Prostate gland (tissue), 2 donors: ENCODE results near the gene HOXA10. TPM values are rescaled to one million over a fixed set of nuclear protein-coding genes. Genes with fewer than 3 reads are reported as not detected.

ENCODE experiments used
- DNase-seq: peaks from one replicate; pipeline ENCODE4 v3.0.0-alpha.2; 2019; ENCODE audit warnings: low spot score
- H3K27ac ChIP-seq, 2 donors: fragments of 200-600 bp; sonication (generic); 2 replicates each; pipeline ENCODE4 v1.5.1; 2017 to 2019
- H3K27me3 ChIP-seq: fragments of 200-600 bp; sonication (generic); replicated peaks from 2 replicates; pipeline ENCODE4 v1.5.1; 2019; ENCODE audit not compliant: insufficient read depth
- H3K36me3 ChIP-seq, 2 donors: fragments of 200-600 bp; sonication (generic); 1 replicate in 1 of 2; 2 replicates in 1 of 2; pipeline versions ENCODE4 v1.5.1 to v1.8.1; 2017 to 2019
- H3K4me1 ChIP-seq: fragments of 200-600 bp; sonication (generic); replicated peaks from 2 replicates; pipeline ENCODE4 v1.5.1; 2019
- H3K4me3 ChIP-seq, 2 donors: fragments of 200-600 bp; sonication (generic); 2 replicates each; pipeline ENCODE4 v1.5.1; 2017 to 2019
- H3K9me3 ChIP-seq: fragments of 200-600 bp; sonication (generic); 2 replicates; pipeline ENCODE4 v1.5.1; 2017
- POLR2A ChIP-seq: fragments of 450-650 bp; IDR thresholded peaks from one replicate; pipeline ENCODE4 v1.6.1; 2016; ENCODE audit warnings: antibody characterized with exemption, mild to moderate bottlenecking
- POLR2AphosphoS5 ChIP-seq: sonication (generic); formaldehyde crosslinking; IDR thresholded peaks from one replicate; pipeline ENCODE4 v1.6.1; 2017; ENCODE audit warnings: antibody characterized with exemption
- WGBS: methylation state at CpG from one replicate; pipeline ENCODE4 v1.1.5; 2018; 5-methylcytosine and 5-hydroxymethylcytosine counted together
- intact Hi-C: fragments of 100-400 bp; cut with DNase I; formaldehyde crosslinking; loops from one replicate; pipeline ENCODE4 v1.14.2; 2022
- total RNA-seq, 2 donors: library from RNA; depleted of rRNA; stranded (reverse); fragments of >200 nt; gene quantifications; one replicate each; pipeline ENCODE4 v1.1.0, GENCODE V29; 2016
- TF ChIP-seq, protein P1 (sequence below), 4 experiments: fragments of 200-600 bp in 2 of 4; fragments of 450-650 bp in 2 of 4; sonication (generic) in 2 of 4; IDR thresholded peaks; 1 replicate in 3 of 4; 2 replicates in 1 of 4; pipeline ENCODE4 v1.5.1; 2016 to 2019; ENCODE audit warnings: antibody characterized with exemption in 4 of 4, mild to moderate bottlenecking in 2 of 4, moderate library complexity in 2 of 4

The HOXA10 gene
- total RNA-seq, 2 donors from 2014 or later, result 25.8 to 65.6 TPM

DNA sequence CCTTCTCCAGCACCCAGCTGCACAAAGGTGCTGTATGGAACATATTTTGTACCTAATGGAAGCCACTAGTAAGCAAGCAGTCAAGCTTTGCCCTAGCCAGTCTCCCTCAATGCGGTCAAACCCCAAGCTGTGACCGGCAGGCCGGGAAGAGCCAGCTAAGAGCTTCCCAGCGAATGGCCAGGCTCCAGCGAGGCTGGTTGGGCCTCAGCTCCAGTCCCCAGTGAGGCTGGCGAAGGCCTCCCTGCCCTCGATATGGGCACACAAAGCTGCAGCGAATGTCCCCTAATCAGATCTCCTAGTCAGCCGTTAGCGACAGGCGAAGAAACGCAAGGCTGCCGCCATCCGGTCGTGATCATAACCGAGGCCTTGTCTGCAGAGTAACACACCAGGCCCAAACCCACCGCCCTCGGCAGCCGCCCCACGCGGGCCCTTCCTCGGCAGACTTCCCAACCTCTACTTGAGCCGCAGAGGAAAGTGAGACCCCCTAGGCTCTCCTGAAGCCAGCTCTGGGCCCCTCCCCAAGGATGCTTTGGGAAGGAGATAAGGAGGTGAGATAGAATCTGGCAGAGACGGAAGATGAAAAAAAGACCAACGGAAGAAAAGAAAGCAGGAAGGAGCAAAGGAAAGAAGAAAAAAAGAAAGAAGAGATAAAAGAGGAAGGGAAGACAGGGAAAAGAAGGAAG is 5.7 kb downstream of the HOXA10 start:
- peak; percentile 79 for DNase-seq
- no peaks in the 10 kb centered on the region for H3K27me3 ChIP-seq
- H3K4me1 ChIP-seq, result no peaks in the 10 kb centered on the region
- intact Hi-C loops, result loop anchor here (5.0 kb wide), 1 partner anchor 966 kb away; the partner anchor contains the start of genes CBX3 and HNRNPA2B1
- H3K4me3 ChIP-seq, result peak overlapping the region; percentile 61 to 80
- no peaks in the 10 kb centered on the region for H3K36me3 ChIP-seq
- no peaks in the 10 kb centered on the region for H3K9me3 ChIP-seq
- H3K27ac ChIP-seq, result peak overlapping the region; percentile 96
- no peak for TF ChIP-seq POLR2AphosphoS5
- TF ChIP-seq POLR2A, result peak; percentile 34
- WGBS, result 7% methylated on average over 25 of the region's 25 CpGs

DNA sequence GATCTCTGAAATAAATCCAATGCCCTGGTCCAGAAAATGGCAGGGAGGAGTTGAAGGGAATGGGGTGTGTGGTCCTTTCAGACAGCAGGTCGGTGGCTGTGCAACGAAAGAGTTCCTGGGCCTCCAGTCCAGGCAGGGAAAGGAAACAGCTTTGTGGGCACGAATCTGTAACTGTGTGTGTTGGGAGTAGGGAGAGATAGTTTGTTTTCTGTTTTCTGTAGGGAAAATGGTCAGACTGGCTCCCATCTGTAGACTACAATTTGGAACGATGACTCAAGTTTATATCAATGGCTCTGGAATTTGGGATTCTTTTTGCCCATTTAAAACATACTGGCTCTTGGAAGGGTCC is 6.2 kb downstream of the HOXA10 start:
- no peaks in the 10 kb centered on the region for H3K9me3 ChIP-seq
- H3K4me3 ChIP-seq, result peak overlapping the region; percentile 61 to 80
- intact Hi-C loops, result loop anchor here (5.0 kb wide), 1 partner anchor 966 kb away; the partner anchor contains the start of genes CBX3 and HNRNPA2B1
- H3K27me3 ChIP-seq, result no peaks in the 10 kb centered on the region
- no peaks in the 10 kb centered on the region for H3K36me3 ChIP-seq
- TF ChIP-seq POLR2A (no peak), POLR2AphosphoS5 (no peak)
- TF ChIP-seq, protein P1, sequence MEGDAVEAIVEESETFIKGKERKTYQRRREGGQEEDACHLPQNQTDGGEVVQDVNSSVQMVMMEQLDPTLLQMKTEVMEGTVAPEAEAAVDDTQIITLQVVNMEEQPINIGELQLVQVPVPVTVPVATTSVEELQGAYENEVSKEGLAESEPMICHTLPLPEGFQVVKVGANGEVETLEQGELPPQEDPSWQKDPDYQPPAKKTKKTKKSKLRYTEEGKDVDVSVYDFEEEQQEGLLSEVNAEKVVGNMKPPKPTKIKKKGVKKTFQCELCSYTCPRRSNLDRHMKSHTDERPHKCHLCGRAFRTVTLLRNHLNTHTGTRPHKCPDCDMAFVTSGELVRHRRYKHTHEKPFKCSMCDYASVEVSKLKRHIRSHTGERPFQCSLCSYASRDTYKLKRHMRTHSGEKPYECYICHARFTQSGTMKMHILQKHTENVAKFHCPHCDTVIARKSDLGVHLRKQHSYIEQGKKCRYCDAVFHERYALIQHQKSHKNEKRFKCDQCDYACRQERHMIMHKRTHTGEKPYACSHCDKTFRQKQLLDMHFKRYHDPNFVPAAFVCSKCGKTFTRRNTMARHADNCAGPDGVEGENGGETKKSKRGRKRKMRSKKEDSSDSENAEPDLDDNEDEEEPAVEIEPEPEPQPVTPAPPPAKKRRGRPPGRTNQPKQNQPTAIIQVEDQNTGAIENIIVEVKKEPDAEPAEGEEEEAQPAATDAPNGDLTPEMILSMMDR (IDR thresholded peaks at IDR 0.05), result no peak
- peak overlapping the region; percentile 96 for H3K27ac ChIP-seq
- H3K4me1 ChIP-seq, result no peaks in the 10 kb centered on the region
- no peak for DNase-seq
- 11% methylated on average over 4 of the region's 4 CpGs for WGBS

DNA sequence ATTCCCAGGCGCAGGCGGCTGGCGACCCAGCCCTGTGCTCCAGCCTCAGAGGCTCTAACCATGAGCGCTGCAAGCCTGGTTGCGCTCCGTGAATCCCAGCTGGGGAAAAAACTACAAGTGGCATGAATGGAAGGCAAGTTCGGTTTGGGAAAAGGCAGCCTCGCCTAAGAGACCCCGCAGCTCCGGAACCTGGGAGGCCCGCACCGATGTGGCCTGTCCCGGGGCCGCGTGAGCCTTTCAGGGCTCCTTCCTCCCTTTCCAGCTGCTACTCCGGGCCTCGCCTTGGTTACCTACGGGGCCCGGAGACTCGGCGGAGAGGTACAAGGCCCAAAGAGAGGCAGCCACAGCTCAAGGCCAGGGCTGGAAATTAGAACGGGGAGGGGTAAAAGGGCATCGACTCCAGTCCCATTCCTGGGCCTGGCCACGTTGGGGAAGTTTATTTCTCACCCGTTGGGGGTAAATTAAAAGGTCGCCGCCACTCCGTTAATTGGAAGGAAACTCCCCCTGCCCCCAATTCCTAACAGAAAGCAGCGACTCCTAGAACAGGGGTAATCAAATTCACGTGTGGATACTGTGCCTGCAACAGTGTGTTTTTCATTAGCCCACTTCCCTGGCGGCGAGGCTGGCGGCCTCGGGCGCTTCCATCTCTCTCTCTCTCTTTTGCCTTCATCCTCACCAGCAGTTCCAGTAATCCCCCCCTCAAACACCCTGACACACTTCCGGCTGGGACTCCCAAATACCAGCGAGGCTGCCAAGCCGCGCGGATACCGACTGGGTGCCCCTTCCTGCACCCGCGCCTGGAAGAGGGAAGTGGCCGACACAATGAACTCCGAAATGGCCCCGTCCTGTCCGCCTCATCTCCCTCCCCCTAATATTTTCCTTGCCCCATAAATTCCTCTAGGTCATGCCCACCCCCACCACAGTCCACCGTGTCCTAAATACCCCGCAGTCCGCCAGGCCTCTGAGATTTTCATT is 7.3 kb downstream of the HOXA10 start:
- intact Hi-C loops, result loop anchor here (5.0 kb wide), 1 partner anchor 965 kb away; the partner anchor contains the start of genes CBX3 and HNRNPA2B1
- H3K4me1 ChIP-seq, result no peaks in the 10 kb centered on the region
- peak overlapping the region; percentile 61 to 80 for H3K4me3 ChIP-seq
- no peaks in the 10 kb centered on the region for H3K36me3 ChIP-seq
- peak; percentile 11 for TF ChIP-seq POLR2A
- TF ChIP-seq, protein P1 (IDR thresholded peaks at IDR 0.05), result no peak
- peak; percentile 9 for TF ChIP-seq POLR2AphosphoS5
- WGBS, result 5% methylated on average over 50 of the region's 50 CpGs
- DNase-seq, result peak; percentile 59
- peak overlapping the region; percentile 96 for H3K27ac ChIP-seq
- H3K9me3 ChIP-seq, result no peaks in the 10 kb centered on the region
- H3K27me3 ChIP-seq, result no peaks in the 10 kb centered on the region

DNA sequence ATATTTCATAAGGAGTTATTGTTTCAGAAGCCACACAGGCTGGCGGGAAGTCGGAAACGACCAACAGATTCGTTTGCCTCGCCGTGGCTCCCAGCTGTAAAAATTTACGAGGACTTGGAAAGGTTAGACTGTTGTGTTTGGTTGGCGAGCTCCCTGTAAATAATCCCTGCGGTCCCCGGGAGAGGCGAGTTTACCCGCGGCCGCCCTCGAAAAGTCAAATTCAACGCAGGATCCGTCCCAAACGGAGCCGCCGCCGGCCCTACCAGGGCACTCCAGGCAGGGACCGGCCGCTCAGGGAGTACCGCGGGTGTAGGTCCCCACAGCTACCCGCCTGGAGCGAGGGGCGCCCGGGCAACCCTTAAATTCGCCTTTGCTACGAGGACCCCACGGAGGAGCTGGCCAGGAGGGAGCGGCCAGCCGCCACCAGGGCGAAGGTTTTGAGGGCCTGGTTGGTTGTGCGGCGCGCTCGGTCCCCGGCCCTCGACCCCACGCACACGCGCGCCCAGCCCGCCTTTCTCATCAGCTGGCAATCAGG is 8.1 kb downstream of the HOXA10 start:
- no peaks in the 10 kb centered on the region for H3K36me3 ChIP-seq
- H3K27me3 ChIP-seq, result no peaks in the 10 kb centered on the region
- peak overlapping the region; percentile 96 for H3K27ac ChIP-seq
- intact Hi-C loops, result loop anchor here (5.0 kb wide), 1 partner anchor 964 kb away; the partner anchor contains the start of genes CBX3 and HNRNPA2B1
- H3K4me3 ChIP-seq, result peak overlapping the region; percentile 61 to 80
- no peaks in the 10 kb centered on the region for H3K9me3 ChIP-seq
- peak; percentile 81 for DNase-seq
- WGBS, result 4% methylated on average over 27 of the region's 46 CpGs
- TF ChIP-seq POLR2A (peak; percentile 13), POLR2AphosphoS5 (no peak)
- TF ChIP-seq, protein P1 (IDR thresholded peaks at IDR 0.05), result peak in 1 of 4 experiments; percentile 9
- no peaks in the 10 kb centered on the region for H3K4me1 ChIP-seq
